GM13976 (cell line): ENCODE results near the gene UBE2V1.

Experiments
- DNase-seq: peaks from one replicate; pipeline ENCODE4 v3.0.0; 2012; ENCODE audit warnings: low spot score
- in situ Hi-C: fragments of 300-500 bp; cut with MboI; formaldehyde crosslinking; loops from one replicate; pipeline ENCODE4 v1.12.0; 2022; ENCODE audit warnings: low sequenced_read_pairs, mixed read lengths, inconsistent platforms; ENCODE audit not compliant: unreplicated experiment
- TF ChIP-seq, protein P1 (sequence below): IDR thresholded peaks from 2 replicates; pipeline ENCODE4 v1.5.1; 2012; ENCODE audit warnings: borderline replicate concordance, mild to moderate bottlenecking; ENCODE audit not compliant: insufficient read depth; ENCODE audit errors: extremely low read depth, missing control alignments, control extremely low read depth

The UBE2V1 gene

DNA sequence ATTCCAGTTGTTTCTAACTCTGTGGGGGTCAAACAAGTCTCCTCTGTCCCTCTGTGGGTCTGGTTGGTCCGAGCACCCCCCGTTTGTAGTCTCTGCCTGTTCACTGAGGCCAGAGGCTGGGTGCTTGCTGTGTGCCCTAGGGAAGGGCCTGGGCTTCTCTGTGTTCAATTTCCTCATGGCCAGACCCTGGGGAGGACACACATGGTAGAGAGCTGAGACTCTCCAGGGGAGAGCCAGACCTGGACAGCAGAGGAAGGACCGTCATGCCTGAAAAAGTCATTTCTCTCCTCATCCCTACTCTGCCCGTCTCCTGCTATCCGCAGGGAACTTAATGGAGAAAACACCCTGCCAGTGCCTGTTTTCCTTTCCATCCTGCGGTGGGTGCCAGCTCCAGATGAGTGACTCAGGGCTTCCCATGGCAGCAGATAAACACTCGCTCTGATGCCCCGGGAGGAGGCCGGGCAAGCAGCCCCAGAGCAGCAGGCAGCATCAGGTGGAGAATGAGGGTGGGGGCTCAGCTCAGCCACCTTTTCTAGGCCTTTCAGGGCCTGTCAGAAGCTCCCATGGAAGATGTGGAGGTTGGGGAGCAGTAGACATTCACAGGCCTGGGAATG is 78.3 kb downstream of the UBE2V1 start:
- no peak for DNase-seq
- TF ChIP-seq, protein P1, sequence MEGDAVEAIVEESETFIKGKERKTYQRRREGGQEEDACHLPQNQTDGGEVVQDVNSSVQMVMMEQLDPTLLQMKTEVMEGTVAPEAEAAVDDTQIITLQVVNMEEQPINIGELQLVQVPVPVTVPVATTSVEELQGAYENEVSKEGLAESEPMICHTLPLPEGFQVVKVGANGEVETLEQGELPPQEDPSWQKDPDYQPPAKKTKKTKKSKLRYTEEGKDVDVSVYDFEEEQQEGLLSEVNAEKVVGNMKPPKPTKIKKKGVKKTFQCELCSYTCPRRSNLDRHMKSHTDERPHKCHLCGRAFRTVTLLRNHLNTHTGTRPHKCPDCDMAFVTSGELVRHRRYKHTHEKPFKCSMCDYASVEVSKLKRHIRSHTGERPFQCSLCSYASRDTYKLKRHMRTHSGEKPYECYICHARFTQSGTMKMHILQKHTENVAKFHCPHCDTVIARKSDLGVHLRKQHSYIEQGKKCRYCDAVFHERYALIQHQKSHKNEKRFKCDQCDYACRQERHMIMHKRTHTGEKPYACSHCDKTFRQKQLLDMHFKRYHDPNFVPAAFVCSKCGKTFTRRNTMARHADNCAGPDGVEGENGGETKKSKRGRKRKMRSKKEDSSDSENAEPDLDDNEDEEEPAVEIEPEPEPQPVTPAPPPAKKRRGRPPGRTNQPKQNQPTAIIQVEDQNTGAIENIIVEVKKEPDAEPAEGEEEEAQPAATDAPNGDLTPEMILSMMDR, result no peak
- in situ Hi-C loops, result no loop called here

DNA sequence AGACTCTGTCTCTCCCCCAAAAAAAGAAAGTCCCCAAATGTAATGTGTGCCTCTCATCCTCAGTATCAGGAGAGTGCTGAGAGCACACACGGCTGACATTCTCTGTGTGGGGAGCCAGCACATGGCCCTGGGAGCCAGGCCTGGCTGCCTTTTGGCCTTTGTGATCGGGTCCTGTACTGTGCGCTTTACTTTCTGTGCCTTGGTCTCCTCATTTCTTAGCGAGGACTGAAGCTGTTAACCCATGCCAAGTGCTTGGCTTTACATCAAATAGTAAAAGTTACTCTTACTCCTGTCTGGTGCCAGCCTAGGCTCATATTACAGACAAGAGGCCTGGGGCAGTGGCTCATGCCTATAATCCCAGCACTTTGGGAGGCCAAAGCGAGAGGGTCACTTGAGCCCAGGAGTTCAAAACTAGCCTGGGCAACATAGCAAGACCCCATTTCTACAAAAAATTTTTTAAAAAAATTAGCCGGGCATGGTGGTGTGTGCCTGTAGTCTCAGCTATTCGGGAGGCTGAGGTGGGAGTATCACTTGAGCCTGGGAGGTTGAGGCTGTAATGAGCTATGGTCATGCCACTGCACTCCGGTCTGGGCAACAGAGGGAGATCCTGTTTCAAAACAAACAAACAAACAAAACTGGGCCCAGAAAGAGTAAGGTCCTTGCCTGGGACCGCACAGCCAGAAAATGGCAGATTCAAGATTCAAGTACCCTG is 79.8 kb downstream of the UBE2V1 start:
- TF ChIP-seq, protein P1, result no peak
- DNase-seq, result no peak
- in situ Hi-C loops, result no loop called here
